Thymus (tissue), 11 donors: ENCODE data around the gene KCNT1. TPM values are rescaled to one million over a fixed set of nuclear protein-coding genes. Genes with fewer than 3 reads are reported as not detected.

ENCODE experiments used
- DNase-seq, 9 donors: peaks; one replicate each; pipeline ENCODE4 v3.0.0-alpha.2; 2013; ENCODE audit warnings: low spot score in 9 of 9, low read depth in 6 of 9, missing footprints in 1 of 9
- H3K27ac ChIP-seq, 2 donors: one replicate each; pipeline ENCODE4 v1.5.1; 2013; ENCODE audit warnings: control low read depth in 1 of 2, low read depth in 1 of 2, low read length in 1 of 2, mild to moderate bottlenecking in 1 of 2, moderate library complexity in 1 of 2
- H3K27me3 ChIP-seq, 2 donors: one replicate each; pipeline ENCODE4 v1.5.1; 2013; ENCODE audit warnings: low read length in 1 of 2; ENCODE audit not compliant: control insufficient read depth in 2 of 2, insufficient read depth in 1 of 2
- H3K36me3 ChIP-seq, 2 donors: one replicate each; pipeline ENCODE4 v1.5.1; 2013; ENCODE audit warnings: low read length in 1 of 2, mild to moderate bottlenecking in 1 of 2, moderate library complexity in 1 of 2; ENCODE audit not compliant: control insufficient read depth in 2 of 2, insufficient read depth in 2 of 2
- H3K4me1 ChIP-seq, 2 donors: one replicate each; pipeline ENCODE4 v1.5.1; 2013; ENCODE audit warnings: low read length in 2 of 2; ENCODE audit not compliant: control insufficient read depth in 2 of 2, insufficient read depth in 2 of 2
- H3K4me3 ChIP-seq, 2 donors: one replicate each; pipeline ENCODE4 v1.5.1; 2013; ENCODE audit warnings: low read length in 2 of 2, control low read depth in 1 of 2, mild to moderate bottlenecking in 1 of 2
- H3K9me3 ChIP-seq, 2 donors: one replicate each; pipeline ENCODE4 v1.5.1; 2013; ENCODE audit warnings: low read length in 1 of 2, mild to moderate bottlenecking in 1 of 2; ENCODE audit not compliant: control insufficient read depth in 2 of 2, insufficient read depth in 1 of 2
- WGBS: extraction: QIAGEN DNeasy Blood & Tissue Kit; methylation state at CpG from one replicate; pipeline ENCODE4 v1.1.7; 2013; 5-methylcytosine and 5-hydroxymethylcytosine counted together
- polyA plus RNA-seq: library from polyadenylated mRNA; stranded (reverse); fragments of 200-250 nt; gene quantifications from one replicate; pipeline ENCODE4 v1.2.3, GENCODE V29; 2013
- total RNA-seq: library from RNA; stranded (reverse); fragments of 120-200 nt; gene quantifications from one replicate; pipeline ENCODE4 v1.2.4, GENCODE V29; 2013
- donor health status: healthy.

KCNT1 gene
- total and polyA plus RNA-seq, 2 donors: 0.05 to 0.25 TPM

DNA sequence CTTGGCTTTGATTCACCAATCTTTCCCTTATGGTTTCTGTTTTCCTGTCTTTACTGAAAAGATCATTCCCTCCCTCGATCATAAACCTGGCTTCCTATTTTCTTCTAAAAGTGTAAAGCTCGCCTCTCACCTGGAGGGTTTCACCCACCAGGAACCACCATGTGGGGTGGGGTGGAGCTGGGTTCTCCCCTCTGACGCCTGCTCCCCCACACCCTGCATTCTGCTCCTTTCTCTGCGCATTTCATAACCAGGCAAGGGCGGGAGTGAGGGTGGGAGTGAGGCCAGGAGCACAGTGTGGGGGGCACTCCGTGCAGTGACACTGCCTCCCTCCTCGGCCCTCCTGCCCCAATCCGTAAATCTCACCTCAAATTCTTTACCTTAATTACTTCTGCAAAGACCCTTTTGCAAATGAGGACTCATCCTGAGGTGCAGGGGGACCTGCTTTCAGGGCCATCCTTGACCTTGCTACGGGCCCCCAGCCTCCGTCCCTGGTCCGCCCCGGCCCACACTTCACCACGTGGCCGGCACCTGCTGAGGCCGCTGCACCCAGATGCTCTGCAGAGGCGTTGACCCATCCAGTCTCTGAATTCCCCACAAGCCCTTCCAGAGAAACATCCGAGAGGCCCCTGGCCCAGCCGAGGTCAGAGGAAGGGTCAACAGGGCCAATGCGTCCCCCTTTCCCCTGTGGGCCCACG, 59.3 kb downstream of the KCNT1 start:
- Histone ChIP-seq H3K27ac (no peak overlapping the region), H3K9me3 (peaks cover 3 to 18% of the 10 kb centered on the region in 2 donors), H3K27me3 (no peaks in the 10 kb centered on the region), H3K36me3 (no peaks in the 10 kb centered on the region), H3K4me3 (no peak overlapping the region), H3K4me1 (no peaks in the 10 kb centered on the region)
- no peak for DNase-seq
- 78% methylated on average over 20 of the region's 20 CpGs for WGBS

DNA sequence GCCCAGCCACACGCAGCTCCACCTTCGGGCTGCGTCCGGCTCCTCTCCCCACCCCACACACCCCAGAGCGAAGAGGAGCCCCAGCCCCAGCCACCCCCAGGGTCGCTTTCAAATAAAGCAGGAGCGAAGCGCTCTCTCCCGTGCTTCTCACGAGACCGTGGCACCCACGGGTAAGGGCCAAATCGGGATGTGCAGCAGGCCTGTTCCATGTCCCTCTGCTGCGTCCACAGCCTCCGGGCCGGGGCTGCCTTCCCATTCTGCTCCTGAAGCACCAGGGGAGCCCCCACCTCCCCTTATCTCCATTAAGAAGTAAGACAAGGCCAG, 59.8 kb downstream of the KCNT1 start:
- WGBS: 94% methylated on average over 16 of the region's 16 CpGs
- no peak for DNase-seq
- H3K4me1 ChIP-seq: no peaks in the 10 kb centered on the region
- H3K9me3 ChIP-seq: peaks cover 5 to 23% of the 10 kb centered on the region in 2 donors
- H3K4me3 ChIP-seq: no peak overlapping the region
- H3K36me3 ChIP-seq: no peaks in the 10 kb centered on the region
- H3K27ac ChIP-seq: no peak overlapping the region
- H3K27me3 ChIP-seq: no peaks in the 10 kb centered on the region

DNA sequence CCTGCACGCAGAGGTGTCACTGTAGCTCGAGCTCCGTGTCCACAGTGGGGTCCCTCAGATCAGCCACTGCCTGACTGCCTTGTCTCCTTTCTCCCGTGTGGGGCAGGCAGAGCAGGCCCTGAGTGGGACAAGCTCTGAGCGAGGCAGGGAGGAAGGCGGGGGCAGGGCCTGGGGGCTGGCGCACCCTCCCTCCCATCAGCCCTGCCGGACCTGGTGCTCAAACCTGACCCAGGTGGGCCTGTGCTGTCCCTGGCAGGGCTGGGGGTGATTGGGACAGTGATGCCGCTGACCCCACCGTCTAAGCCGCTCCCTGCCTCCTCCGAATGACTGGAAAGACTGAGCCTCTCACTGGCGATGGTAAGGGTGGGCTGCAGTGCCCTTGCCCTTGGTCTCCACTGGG, 60.9 kb downstream of the KCNT1 start:
- Histone ChIP-seq H3K4me3 (no peak overlapping the region), H3K27me3 (no peaks in the 10 kb centered on the region), H3K27ac (no peak overlapping the region), H3K4me1 (no peaks in the 10 kb centered on the region), H3K9me3 (peaks cover 11 to 34% of the 10 kb centered on the region in 2 donors), H3K36me3 (no peaks in the 10 kb centered on the region)
- no peak for DNase-seq
- WGBS: 86% methylated on average over 13 of the region's 13 CpGs

DNA sequence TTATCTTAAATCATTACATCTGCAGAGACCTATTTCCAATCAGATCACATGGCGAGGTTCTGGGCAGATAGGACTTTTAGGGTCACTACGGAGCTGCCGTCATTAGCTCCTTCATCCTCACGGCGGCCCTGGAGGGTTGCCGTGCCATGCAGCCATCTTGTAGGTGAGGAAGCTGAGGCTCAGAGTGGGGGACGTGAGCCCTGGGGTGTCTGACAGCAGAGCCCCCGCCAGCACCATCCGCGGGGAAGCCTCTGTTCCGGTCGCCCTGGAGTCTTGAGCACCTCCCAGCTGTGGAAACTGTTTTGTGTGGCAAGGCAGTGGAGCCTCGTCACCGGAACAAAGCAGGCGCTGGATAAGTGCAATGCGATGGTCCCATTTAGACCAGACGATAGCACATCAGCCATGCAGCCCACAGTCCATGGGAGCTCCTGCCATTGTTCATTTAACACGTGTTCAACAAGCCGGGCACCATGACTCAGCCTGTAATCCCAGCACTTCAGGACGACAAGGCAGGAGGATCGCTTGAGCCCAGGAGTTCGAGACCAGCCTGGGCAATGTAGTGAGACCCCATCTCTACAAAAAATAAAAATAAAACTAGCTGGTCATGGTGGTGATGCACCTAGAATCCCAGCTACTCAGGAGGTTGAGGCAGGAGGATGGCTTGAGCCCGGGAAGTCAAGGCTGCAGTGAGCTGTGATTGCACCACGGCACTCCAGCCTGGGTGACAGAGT, 61.9 kb downstream of the KCNT1 start:
- Histone ChIP-seq H3K9me3 (peaks cover 11 to 35% of the 10 kb centered on the region in 2 donors), H3K27me3 (no peaks in the 10 kb centered on the region), H3K36me3 (no peaks in the 10 kb centered on the region), H3K27ac (no peak overlapping the region), H3K4me3 (no peak overlapping the region), H3K4me1 (no peaks in the 10 kb centered on the region)
- WGBS: 93% methylated on average over 24 of the region's 24 CpGs
- no peak for DNase-seq

DNA sequence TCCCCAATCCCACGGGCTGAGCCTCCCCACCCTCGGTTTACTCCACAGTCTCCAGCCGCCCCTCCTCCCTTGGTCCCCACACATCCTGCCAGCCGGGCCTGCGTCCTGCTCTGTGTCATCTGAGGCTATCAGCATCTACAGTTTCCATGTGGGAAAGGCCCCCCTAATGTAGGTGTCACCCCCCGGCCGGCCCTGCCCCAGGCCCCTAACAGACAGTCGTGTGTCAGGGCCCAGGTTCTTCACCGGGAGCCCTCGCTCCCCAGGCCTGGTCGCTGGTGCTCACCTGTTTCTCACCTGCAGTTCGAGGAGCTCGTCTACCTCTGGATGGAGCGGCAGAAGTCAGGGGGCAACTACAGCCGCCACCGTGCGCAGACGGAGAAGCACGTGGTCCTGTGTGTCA, 62.7 kb downstream of the KCNT1 start:
- Histone ChIP-seq H3K27me3 (no peaks in the 10 kb centered on the region), H3K27ac (no peak overlapping the region), H3K36me3 (no peaks in the 10 kb centered on the region), H3K4me1 (no peaks in the 10 kb centered on the region), H3K4me3 (no peak overlapping the region), H3K9me3 (peaks cover 11 to 35% of the 10 kb centered on the region in 2 donors)
- no peak for DNase-seq
- WGBS: 94% methylated on average over 19 of the region's 19 CpGs

DNA sequence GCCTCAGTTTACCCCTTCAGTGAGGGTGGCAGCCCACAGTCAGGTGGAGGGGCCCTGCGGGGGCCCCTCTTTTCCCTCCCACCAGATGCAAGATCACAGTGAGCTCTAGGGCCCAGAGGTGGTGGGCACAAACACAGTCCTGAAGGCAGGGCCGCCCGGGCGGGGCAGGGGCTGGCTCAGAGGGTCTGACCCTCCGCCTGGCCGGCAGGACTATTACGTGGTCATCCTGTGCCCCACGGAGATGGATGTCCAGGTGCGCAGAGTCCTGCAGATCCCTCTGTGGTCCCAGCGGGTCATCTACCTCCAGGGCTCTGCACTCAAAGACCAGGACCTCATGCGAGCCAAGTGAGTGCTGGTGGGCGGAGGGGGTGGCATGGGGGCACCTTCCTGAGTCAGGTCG, 63.4 kb downstream of the KCNT1 start:
- Histone ChIP-seq H3K4me3 (no peak overlapping the region), H3K4me1 (no peaks in the 10 kb centered on the region), H3K27me3 (no peaks in the 10 kb centered on the region), H3K9me3 (peaks cover 11 to 35% of the 10 kb centered on the region in 2 donors), H3K36me3 (no peaks in the 10 kb centered on the region), H3K27ac (no peak overlapping the region)
- WGBS: 96% methylated on average over 13 of the region's 13 CpGs
- DNase-seq: no peak

DNA sequence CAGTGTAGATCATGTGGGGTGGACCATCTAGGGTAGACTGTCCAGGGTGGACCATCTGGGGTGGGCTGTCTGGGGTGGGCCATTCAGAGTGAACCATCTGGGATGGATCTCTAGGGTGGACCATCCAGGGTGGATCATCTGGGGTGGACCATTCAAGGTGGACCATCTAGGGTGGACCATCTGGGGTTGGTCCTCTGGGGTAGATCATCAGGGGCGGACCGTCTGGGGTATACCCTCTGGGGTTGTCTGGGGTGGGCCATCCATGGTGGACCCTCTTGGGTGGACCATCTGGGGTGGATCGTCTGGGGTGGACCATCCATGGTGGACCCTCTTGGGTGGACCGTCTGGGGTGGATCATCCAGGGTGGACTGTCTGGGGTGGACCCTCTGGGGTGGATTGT, 64.3 kb downstream of the KCNT1 start:
- H3K9me3 ChIP-seq: peaks cover 11 to 35% of the 10 kb centered on the region in 2 donors
- H3K36me3 ChIP-seq: no peaks in the 10 kb centered on the region
- no peaks in the 10 kb centered on the region for H3K27me3 ChIP-seq
- H3K27ac ChIP-seq: no peak overlapping the region
- WGBS: 97% methylated on average over 4 of the region's 4 CpGs
- H3K4me3 ChIP-seq: no peak overlapping the region
- DNase-seq: no peak
- no peaks in the 10 kb centered on the region for H3K4me1 ChIP-seq

DNA sequence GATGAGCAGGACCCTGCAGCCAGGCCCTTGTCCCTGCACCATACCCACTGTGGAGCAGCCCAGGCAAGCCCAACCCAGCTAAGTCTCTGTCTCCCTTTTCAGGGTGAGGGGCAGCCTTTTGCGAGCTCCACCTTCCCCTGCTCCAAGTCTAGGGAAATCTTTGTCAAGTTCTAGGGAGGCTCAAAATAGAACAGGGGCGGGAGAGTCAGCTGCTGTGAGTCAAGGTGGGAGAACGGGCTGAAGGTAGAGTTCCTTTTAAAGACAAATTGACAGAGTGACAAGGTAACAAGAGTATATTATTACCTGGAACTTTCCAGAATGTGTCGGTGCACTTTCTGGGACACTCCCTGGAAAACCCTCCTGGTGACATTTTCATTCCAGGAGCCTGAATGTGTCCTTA, 64.7 kb downstream of the KCNT1 start:
- H3K27ac ChIP-seq: no peak overlapping the region
- H3K4me1 ChIP-seq: no peaks in the 10 kb centered on the region
- H3K9me3 ChIP-seq: peaks cover 11 to 35% of the 10 kb centered on the region in 2 donors
- H3K4me3 ChIP-seq: no peak overlapping the region
- no peaks in the 10 kb centered on the region for H3K27me3 ChIP-seq
- H3K36me3 ChIP-seq: no peaks in the 10 kb centered on the region
- 96% methylated on average over 4 of the region's 4 CpGs for WGBS
- DNase-seq: no peak

DNA sequence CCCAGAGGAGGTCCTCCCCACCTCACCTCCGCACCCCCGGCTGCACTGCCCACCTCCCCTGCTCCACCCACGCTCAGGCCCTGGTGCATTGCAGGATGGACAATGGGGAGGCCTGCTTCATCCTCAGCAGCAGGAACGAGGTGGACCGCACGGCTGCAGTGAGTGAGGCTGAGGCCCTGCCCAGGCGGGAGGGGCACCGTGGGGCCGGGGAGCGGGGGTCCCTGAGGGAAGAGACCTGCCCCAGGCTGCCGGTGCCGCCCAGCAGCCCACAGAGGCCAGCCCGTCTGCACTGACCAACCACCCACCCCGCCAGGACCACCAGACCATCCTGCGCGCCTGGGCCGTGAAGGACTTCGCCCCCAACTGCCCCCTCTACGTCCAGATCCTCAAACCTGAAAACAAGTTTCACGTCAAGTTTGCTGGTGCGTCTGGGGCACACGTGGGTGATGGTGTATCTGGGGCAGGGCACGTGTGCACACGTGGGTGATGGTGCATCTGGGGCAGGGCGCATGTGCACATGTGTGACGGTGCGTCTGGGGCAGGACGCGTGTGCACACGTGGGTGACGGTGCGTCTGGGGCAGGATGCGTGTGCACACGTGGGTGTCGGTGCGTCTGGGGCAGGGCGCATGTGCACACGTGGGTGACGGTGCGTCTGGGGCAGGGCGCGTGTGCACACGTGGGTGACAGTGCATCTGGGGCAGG, 66.7 kb downstream of the KCNT1 start:
- H3K4me3 ChIP-seq: no peak overlapping the region
- H3K27me3 ChIP-seq: no peaks in the 10 kb centered on the region
- peaks cover 11 to 35% of the 10 kb centered on the region in 2 donors for H3K9me3 ChIP-seq
- no peaks in the 10 kb centered on the region for H3K36me3 ChIP-seq
- H3K27ac ChIP-seq: no peak overlapping the region
- no peak for DNase-seq
- H3K4me1 ChIP-seq: no peaks in the 10 kb centered on the region
- WGBS: 95% methylated on average over 43 of the region's 43 CpGs
